LNCaP clone FGC (cell line): ENCODE data around the gene CASP3.
"Not testable (repeated sequence)": the region's sequence is repeated elsewhere in the genome, so short reads cannot be mapped to it uniquely, and the experiment has no call there.

Source experiments
- DNase-seq: peaks from one replicate; pipeline ENCODE4 v3.0.0-alpha.2; 2011; ENCODE audit warnings: low read depth
- H3K4me3 ChIP-seq: 2 replicates; pipeline ENCODE4 v1.5.1; 2011; ENCODE audit warnings: mild to moderate bottlenecking, low read depth, low read length, control low read depth
- CTCF ChIP-seq: IDR thresholded peaks from 2 replicates; pipeline ENCODE4 v1.5.1; 2012; ENCODE audit warnings: mild to moderate bottlenecking; ENCODE audit not compliant: control insufficient read depth, insufficient read depth; ENCODE audit errors: extremely low read depth

The CASP3 gene

GRCh38 chr4:184620212-184620867 is 28.9 kb downstream of the CASP3 start:
- no peak overlapping the region for H3K4me3 ChIP-seq
- no peak for DNase-seq
- TF ChIP-seq CTCF, result no peak

DNA sequence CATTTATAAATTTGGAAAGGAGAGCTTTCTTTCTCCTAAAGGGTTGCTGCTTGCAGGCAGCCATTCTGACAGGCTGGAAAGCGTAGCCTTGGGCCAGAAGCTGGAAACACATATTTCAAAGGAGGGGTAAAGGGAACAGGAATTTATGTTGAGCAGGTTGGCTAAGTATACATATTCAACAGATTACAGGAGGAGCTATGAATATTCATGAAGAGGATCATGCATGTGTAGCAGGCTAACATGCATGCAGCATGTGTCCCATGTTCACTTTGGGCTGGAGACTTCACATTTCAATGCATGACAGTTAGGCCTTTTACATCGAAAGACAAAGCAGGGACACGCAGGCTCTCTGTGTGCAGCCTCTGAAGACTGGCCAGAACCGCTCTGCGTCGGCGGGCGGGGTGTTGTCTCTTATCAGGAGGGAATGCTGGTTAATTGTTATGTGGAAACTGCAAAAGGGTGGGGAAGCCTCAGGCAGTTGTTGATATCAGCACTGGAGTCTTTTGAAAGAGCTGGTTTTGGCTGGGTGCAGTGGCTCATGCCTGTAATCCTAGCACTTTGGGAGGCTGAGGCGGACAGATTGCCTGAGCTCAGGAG is 31.5 kb downstream of the CASP3 start:
- no peak for DNase-seq
- H3K4me3 ChIP-seq, result no peak overlapping the region
- no peak for TF ChIP-seq CTCF

GRCh38 chr4:184616633-184617551 is 32.4 kb downstream of the CASP3 start:
- H3K4me3 ChIP-seq, result no peak overlapping the region
- no peak for TF ChIP-seq CTCF
- no peak for DNase-seq

GRCh38 chr4:184616168-184616567 is 33.1 kb downstream of the CASP3 start:
- H3K4me3 ChIP-seq, DNase-seq: not testable (repeated sequence)

DNA sequence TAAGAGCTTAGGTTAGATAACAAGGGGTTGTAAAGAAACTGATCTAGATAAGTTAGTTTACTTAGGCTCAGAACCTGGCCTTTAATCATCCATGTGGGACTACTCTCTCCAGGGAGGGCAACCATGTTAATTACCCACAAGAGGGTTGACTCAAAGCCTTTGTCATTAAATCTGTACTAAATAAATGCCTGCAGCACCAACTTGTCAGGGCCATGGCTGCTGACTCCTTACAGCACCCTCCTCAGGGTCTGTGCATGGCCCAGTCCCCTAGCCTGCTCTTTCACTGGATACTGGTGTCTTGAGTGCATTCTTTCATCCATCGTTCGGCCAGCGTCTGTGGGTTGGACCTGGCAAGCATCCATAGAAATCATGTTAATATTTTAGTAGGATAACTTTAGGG is 34.7 kb downstream of the CASP3 start:
- no peak for TF ChIP-seq CTCF
- DNase-seq, result no peak

DNA sequence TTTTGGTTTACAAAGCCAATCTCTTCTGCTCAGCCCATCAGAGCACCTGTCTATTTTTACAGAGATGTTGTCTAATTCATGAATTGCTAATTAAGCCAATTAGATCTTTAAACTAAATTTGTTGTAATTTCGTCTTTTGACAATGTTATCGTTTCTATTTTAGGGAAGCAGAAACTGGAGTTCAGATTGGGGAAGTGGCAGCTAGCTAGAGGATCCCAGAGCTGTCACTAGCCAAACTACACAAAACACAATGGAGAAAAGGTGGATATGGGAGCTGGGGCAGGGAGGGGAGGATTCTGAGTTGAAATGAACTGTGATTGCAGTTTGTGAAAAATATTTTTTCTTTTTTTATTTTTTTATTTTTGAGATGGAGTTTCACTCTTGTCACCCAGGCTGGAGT is 35.8 kb downstream of the CASP3 start:
- DNase-seq, result no peak
- TF ChIP-seq CTCF, result no peak
- H3K4me3 ChIP-seq, result no peak overlapping the region

More for the DNA sequence above, 34.7 kb downstream of the CASP3 start:
- H3K4me3 ChIP-seq, result no peak overlapping the region

- TF ChIP-seq CTCF, result no peak
- H3K4me3 ChIP-seq, result no peak overlapping the region
- no peak for DNase-seq
Measured at GRCh38 chr4:184612074-184612473, 37.2 kb downstream of the CASP3 start.

GRCh38 chr4:184607429-184607828 is 41.8 kb downstream of the CASP3 start:
- H3K4me3 ChIP-seq, DNase-seq: not testable (repeated sequence)

DNA sequence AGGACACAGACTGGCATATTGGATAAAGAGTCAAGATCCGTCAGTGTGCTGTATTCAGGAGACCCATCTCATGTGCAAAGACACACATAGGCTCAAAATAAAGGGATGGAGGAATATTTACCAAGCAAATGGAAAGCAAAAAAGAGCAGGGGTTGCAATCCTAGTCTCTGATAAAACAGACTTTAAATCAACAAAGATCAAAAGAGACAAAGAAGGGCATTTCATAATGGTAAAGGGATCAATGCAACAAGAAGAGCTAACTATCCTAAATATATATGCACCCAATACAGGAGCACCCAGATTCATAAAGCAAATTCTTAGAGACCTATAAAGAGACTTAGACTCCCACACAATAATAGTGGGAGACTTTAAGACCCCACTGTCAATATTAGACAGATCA is 46.4 kb downstream of the CASP3 start:
- H3K4me3 ChIP-seq, DNase-seq: not testable (repeated sequence)

DNA sequence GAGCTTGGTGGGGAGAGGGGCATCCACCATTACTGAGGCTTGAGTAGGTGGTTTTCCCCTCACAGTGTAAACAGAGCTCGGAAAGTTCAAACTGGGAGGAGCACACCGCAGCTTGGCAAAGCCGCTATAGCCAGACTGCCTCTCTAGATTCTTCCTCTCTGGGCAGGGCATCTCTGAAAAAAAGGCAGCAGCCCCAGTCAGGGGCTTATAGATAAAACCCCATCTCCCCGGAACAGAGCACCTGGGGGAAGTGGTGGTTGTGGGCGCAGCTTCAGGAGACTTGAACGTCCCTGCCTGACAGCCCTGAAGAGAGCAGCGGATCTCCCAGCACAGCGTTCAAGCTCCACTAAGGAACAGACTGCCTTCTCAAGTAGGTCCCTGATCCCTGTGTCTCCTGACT is 48.3 kb downstream of the CASP3 start:
- H3K4me3 ChIP-seq, DNase-seq: not testable (repeated sequence)
